IPS-20b (cell line): ENCODE measurements around the gene POC1A.

Experiments used
- H3K27ac ChIP-seq: one replicate; pipeline ENCODE4 v1.5.1; 2013; ENCODE audit warnings: low read length
- H3K27me3 ChIP-seq: 2 replicates; pipeline ENCODE4 v1.6.1; 2013; ENCODE audit warnings: mild to moderate bottlenecking, low read length, inconsistent platforms; ENCODE audit not compliant: insufficient read depth
- H3K36me3 ChIP-seq: 2 replicates; pipeline ENCODE4 v1.6.1; 2013; ENCODE audit warnings: low read depth, mild to moderate bottlenecking, inconsistent platforms, low read length, moderate library complexity; ENCODE audit not compliant: insufficient read depth
- H3K4me1 ChIP-seq: 2 replicates; pipeline ENCODE4 v1.6.1; 2013; ENCODE audit warnings: mild to moderate bottlenecking, control low read depth, inconsistent platforms, low read length, moderate library complexity; ENCODE audit not compliant: insufficient read depth
- H3K4me3 ChIP-seq: 2 replicates; pipeline ENCODE4 v1.5.1; 2013; ENCODE audit warnings: mild to moderate bottlenecking, low read length, inconsistent platforms
- H3K9ac ChIP-seq: 2 replicates; pipeline ENCODE4 v1.6.1; 2013; ENCODE audit warnings: low read depth, mild to moderate bottlenecking, inconsistent platforms, low read length, moderate library complexity
- H3K9me3 ChIP-seq: 2 replicates; pipeline ENCODE4 v1.6.1; 2013; ENCODE audit warnings: mild to moderate bottlenecking, low read depth, low read length, inconsistent platforms; ENCODE audit not compliant: insufficient read depth

The POC1A gene

GRCh38 chr3:52076896-52077780 is 77.1 kb downstream of the POC1A start:
- Histone ChIP-seq H3K9me3 (no peaks in the 10 kb centered on the region), H3K4me1 (no peaks in the 10 kb centered on the region), H3K27me3 (no peaks in the 10 kb centered on the region), H3K27ac (no peak overlapping the region), H3K9ac (no peak overlapping the region), H3K36me3 (peaks cover 26% of the 10 kb centered on the region), H3K4me3 (no peak overlapping the region)

GRCh38 chr3:52073490-52073889 is 80.7 kb downstream of the POC1A start:
- Histone ChIP-seq H3K9ac (no peak overlapping the region), H3K4me1 (no peaks in the 10 kb centered on the region), H3K9me3 (no peaks in the 10 kb centered on the region), H3K4me3 (no peak overlapping the region), H3K27me3 (no peaks in the 10 kb centered on the region), H3K27ac (no peak overlapping the region), H3K36me3 (peaks cover 26% of the 10 kb centered on the region)

- H3K9me3 ChIP-seq = no peaks in the 10 kb centered on the region
- H3K9ac ChIP-seq = no peak overlapping the region
- no peak overlapping the region for H3K4me3 ChIP-seq
- no peaks in the 10 kb centered on the region for H3K4me1 ChIP-seq
- H3K27ac ChIP-seq = no peak overlapping the region
- peaks cover 26% of the 10 kb centered on the region for H3K36me3 ChIP-seq
- H3K27me3 ChIP-seq = no peaks in the 10 kb centered on the region
Observed at GRCh38 chr3:52072471-52072870, 81.8 kb downstream of the POC1A start.

- no peaks in the 10 kb centered on the region for H3K4me1 ChIP-seq
- H3K27me3 ChIP-seq = no peaks in the 10 kb centered on the region
- no peaks in the 10 kb centered on the region for H3K9me3 ChIP-seq
- peaks cover 26% of the 10 kb centered on the region for H3K36me3 ChIP-seq
- no peak overlapping the region for H3K9ac ChIP-seq
- H3K4me3 ChIP-seq = no peak overlapping the region
- no peak overlapping the region for H3K27ac ChIP-seq
Observed at GRCh38 chr3:52072020-52072419, 82.2 kb downstream of the POC1A start.

- Histone ChIP-seq H3K4me3 (no peak overlapping the region), H3K36me3 (peaks cover 26% of the 10 kb centered on the region), H3K27ac (no peak overlapping the region), H3K4me1 (no peaks in the 10 kb centered on the region), H3K9ac (no peak overlapping the region), H3K27me3 (no peaks in the 10 kb centered on the region), H3K9me3 (no peaks in the 10 kb centered on the region)
Observed at GRCh38 chr3:52070724-52071621, 83.2 kb downstream of the POC1A start.

GRCh38 chr3:52069855-52070254 is 84.4 kb downstream of the POC1A start:
- Histone ChIP-seq H3K27ac (no peak overlapping the region), H3K4me1 (no peaks in the 10 kb centered on the region), H3K4me3 (no peak overlapping the region)

GRCh38 chr3:52069135-52069534 is 85.1 kb downstream of the POC1A start:
- Histone ChIP-seq H3K4me3 (no peak overlapping the region), H3K36me3 (peaks cover 7% of the 10 kb centered on the region), H3K9me3 (no peaks in the 10 kb centered on the region), H3K27me3 (no peaks in the 10 kb centered on the region), H3K27ac (no peak overlapping the region), H3K4me1 (no peaks in the 10 kb centered on the region), H3K9ac (no peak overlapping the region)

More at GRCh38 chr3:52069855-52070254, 84.4 kb downstream of the POC1A start:
- Histone ChIP-seq H3K36me3 (peaks cover 15% of the 10 kb centered on the region), H3K27me3 (no peaks in the 10 kb centered on the region), H3K9me3 (no peaks in the 10 kb centered on the region), H3K9ac (no peak overlapping the region)

- no peak overlapping the region for H3K9ac ChIP-seq
- H3K27me3 ChIP-seq = no peaks in the 10 kb centered on the region
- H3K4me1 ChIP-seq = no peaks in the 10 kb centered on the region
- H3K27ac ChIP-seq = no peak overlapping the region
- H3K4me3 ChIP-seq = no peak overlapping the region
- H3K36me3 ChIP-seq = peaks cover 3% of the 10 kb centered on the region; the same call in 1 of the 2 replicates
- no peaks in the 10 kb centered on the region for H3K9me3 ChIP-seq
Observed at GRCh38 chr3:52068730-52069129, 85.5 kb downstream of the POC1A start.

- Histone ChIP-seq H3K4me3 (no peak overlapping the region), H3K27me3 (no peaks in the 10 kb centered on the region), H3K9me3 (no peaks in the 10 kb centered on the region), H3K4me1 (no peaks in the 10 kb centered on the region), H3K36me3 (no peaks in the 10 kb centered on the region), H3K9ac (no peak overlapping the region), H3K27ac (no peak overlapping the region)
Observed at GRCh38 chr3:52068055-52068571, 86.1 kb downstream of the POC1A start.

GRCh38 chr3:52067526-52067925 is 86.7 kb downstream of the POC1A start:
- Histone ChIP-seq H3K27me3 (no peaks in the 10 kb centered on the region), H3K4me1 (no peaks in the 10 kb centered on the region), H3K27ac (no peak overlapping the region), H3K9me3 (no peaks in the 10 kb centered on the region), H3K36me3 (no peaks in the 10 kb centered on the region), H3K9ac (no peak overlapping the region), H3K4me3 (no peak overlapping the region)

- Histone ChIP-seq H3K4me3 (no peak overlapping the region), H3K4me1 (no peaks in the 10 kb centered on the region), H3K27me3 (no peaks in the 10 kb centered on the region), H3K36me3 (no peaks in the 10 kb centered on the region), H3K9ac (no peak overlapping the region), H3K9me3 (no peaks in the 10 kb centered on the region), H3K27ac (no peak overlapping the region)
Observed at GRCh38 chr3:52067046-52067445, 87.2 kb downstream of the POC1A start.
